GM21619 (cell line): ENCODE data around the gene GPR42.

ENCODE experiments used
- ATAC-seq: cut with Tn5 transposase; IDR thresholded peaks from one replicate; pipeline ENCODE4 v1.9.1; 2021; ENCODE audit not compliant: unreplicated experiment

GPR42 gene

GRCh38 chr19:35370722-35371121, at the start of gene GPR42:
Gene GPR42, plus strand, starts transcription at chr19:35371068. Its CDS starts 292 bp downstream, at chr19:35371360.
- ATAC-seq = no peak

- ATAC-seq = no peak
These were observed 49.6 kb upstream of the GPR42 start for GRCh38 chr19:35321291-35321690.

- no peak for ATAC-seq
These were observed 48.9 kb upstream of the GPR42 start for GRCh38 chr19:35322014-35322413.

- ATAC-seq = no peak
These were observed 43.2 kb upstream of the GPR42 start for GRCh38 chr19:35327642-35328041.

GRCh38 chr19:35328851-35329285, 42.0 kb upstream of the GPR42 start, which contains the start of gene CD22:
Gene CD22, plus strand, starts transcription at chr19:35329187. Its CDS starts 2,854 bp downstream, at chr19:35332041.
- ATAC-seq = no peak

- no peak for ATAC-seq
These were observed 41.5 kb upstream of the GPR42 start for GRCh38 chr19:35329323-35329722.

- ATAC-seq = peak; percentile 52
These were observed 40.4 kb upstream of the GPR42 start for GRCh38 chr19:35330475-35330874.

- ATAC-seq = no peak
These were observed 39.2 kb upstream of the GPR42 start for GRCh38 chr19:35331551-35332214.

GRCh38 chr19:35332817-35333216, 38.1 kb upstream of the GPR42 start:
- no peak for ATAC-seq

GRCh38 chr19:35334144-35334753, 36.6 kb upstream of the GPR42 start:
- no peak for ATAC-seq

- no peak for ATAC-seq
These were observed 34.5 kb upstream of the GPR42 start for GRCh38 chr19:35336166-35336955.

GRCh38 chr19:35337097-35337983, 33.5 kb upstream of the GPR42 start:
- ATAC-seq = no peak

- ATAC-seq = no peak
These were observed 32.9 kb upstream of the GPR42 start for GRCh38 chr19:35337984-35338296.

- ATAC-seq = no peak
These were observed 30.4 kb upstream of the GPR42 start for GRCh38 chr19:35340431-35340830.

GRCh38 chr19:35341006-35341405, 29.9 kb upstream of the GPR42 start:
- no peak for ATAC-seq

GRCh38 chr19:35341565-35342225, 29.2 kb upstream of the GPR42 start:
- ATAC-seq = no peak

GRCh38 chr19:35342430-35342829, 28.4 kb upstream of the GPR42 start:
- no peak for ATAC-seq

- no peak for ATAC-seq
These were observed 26.3 kb upstream of the GPR42 start for GRCh38 chr19:35344511-35345031.

- no peak for ATAC-seq
These were observed 25.2 kb upstream of the GPR42 start for GRCh38 chr19:35345671-35346111.
